HG03565 (cell line): Measurements from ENCODE around the gene TPBGL.

Source experiments
- ATAC-seq: cut with Tn5 transposase; IDR thresholded peaks from one replicate; pipeline ENCODE4 v1.9.1; 2021; ENCODE audit warnings: mild to moderate bottlenecking, moderate library complexity; ENCODE audit not compliant: unreplicated experiment

Gene TPBGL

DNA sequence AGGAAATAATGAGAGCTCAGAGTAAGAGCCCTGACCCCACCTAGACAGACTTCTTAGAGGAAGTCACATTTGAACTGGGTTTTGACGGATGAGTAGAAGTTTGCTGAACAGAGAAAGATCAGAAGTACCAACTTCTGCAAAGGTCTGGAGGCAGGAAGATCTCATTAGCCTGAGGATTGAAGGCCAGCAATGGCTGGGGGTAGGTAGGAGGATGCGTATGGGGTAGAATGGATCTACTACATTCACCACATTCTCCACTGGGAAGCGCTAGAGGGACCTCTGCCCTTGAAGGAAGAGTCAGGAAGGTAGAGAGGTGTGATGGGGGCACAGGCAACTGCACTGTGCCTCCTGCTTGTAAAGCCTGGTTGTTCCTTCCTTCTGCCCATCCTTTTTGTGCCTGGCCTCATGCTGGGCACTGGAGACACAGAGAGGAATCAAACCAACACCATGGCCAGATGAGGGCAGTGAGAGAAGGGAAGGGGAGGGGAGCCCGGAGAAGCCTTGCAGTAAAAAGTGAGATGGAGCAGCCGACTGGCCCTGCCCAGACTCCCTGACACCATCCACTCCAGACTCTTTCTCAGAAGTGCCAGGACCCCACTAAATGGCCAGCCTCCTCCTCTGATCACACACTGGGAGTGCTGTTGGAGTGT is 4.9 kb downstream of the TPBGL start:
- no peak for ATAC-seq

DNA sequence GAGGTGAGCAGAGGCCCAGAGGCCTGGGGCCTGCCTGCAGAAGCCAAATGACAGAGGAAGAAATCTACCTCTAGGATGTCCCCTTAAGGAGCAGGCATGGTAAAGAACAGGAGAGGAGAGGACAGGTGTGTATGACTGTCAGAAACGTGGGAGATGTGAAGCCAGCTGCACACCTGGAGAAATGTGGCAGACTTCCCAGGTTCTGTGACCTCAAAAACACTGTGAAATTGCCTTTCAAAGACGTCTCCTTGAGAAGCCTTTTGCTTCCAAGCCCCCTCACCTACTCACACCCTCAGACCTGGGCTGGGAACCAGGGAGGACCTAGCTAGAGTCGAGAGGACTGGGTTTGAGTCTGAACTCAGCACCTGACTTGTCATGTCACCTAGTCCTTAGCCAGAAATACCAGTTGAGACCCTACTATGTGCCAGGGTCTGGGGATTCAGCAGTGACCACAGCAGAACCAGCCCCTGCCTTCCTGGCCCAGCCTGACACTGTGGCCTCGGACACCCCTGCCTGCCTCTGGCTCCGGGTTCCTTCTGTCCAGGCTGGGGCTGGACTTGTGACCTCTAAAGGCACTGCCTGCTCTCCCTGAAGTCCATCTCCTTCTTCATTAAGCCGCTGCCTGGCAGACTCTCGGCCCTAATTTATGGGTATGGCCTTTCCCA is 5.6 kb downstream of the TPBGL start:
- no peak for ATAC-seq

GRCh38 chr11:75246671-75247350 is 6.2 kb downstream of the TPBGL start:
- ATAC-seq = no peak

- no peak for ATAC-seq
These were observed 8.3 kb downstream of the TPBGL start for GRCh38 chr11:75248924-75249256.

GRCh38 chr11:75249704-75250103 is 9.1 kb downstream of the TPBGL start:
- no peak for ATAC-seq

DNA sequence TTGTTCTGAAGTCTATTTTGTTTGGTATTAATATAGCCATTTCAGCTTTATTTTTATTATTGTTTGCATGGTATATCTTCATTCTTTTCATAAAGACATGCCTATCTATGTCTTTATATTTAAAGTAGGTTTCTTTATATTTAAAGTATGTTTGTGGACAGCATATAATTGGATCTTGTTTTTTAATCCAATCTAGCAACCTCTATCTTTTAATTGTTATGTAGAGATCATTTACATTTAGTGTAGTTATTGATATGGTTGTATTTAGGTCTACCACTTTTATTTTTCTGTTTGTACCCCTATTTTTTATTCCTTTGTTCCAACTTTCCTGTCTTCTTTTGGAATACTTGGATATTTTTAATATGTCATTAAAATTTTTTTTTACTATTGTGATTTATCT is 13.8 kb downstream of the TPBGL start:
- no peak for ATAC-seq

DNA sequence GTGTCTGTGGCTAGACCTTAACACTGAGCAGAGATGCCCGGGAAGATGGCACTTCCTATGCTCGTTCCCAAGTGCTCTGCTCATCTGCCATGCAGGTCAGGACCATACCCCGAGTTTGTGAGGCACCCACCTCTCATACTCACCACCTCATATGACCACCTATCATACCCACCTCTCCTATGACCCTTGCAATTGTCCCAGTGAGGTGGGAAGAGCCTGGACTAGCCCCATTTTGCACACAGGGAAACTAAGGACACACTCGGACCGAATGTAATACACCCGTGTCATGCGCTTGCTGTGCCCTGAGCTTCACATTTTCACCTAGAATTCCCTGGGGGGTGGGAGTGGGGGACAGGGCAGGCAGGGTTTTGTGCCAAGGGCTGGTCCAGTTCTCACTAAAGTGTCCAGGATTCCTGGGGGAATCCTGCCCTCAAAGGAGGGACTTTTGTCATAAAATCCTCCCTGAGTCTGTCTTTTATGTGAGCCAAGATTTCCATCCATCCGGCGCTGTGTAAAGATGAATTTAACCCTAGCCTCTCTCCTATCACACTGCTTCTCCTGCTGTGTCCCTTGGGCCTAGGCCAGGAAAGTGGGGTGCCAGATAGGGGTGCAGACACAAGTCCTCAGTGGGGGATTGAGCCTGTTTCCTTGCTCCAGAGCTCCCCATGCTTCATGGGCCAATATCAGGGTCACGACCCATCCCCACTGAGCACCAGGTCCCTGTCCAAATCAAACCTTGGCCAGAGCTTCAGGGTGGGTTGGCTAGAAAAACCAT is 20.0 kb downstream of the TPBGL start:
- no peak for ATAC-seq

GRCh38 chr11:75261902-75262361 is 21.4 kb downstream of the TPBGL start:
- no peak for ATAC-seq

GRCh38 chr11:75262436-75262835 is 21.9 kb downstream of the TPBGL start:
- no peak for ATAC-seq

DNA sequence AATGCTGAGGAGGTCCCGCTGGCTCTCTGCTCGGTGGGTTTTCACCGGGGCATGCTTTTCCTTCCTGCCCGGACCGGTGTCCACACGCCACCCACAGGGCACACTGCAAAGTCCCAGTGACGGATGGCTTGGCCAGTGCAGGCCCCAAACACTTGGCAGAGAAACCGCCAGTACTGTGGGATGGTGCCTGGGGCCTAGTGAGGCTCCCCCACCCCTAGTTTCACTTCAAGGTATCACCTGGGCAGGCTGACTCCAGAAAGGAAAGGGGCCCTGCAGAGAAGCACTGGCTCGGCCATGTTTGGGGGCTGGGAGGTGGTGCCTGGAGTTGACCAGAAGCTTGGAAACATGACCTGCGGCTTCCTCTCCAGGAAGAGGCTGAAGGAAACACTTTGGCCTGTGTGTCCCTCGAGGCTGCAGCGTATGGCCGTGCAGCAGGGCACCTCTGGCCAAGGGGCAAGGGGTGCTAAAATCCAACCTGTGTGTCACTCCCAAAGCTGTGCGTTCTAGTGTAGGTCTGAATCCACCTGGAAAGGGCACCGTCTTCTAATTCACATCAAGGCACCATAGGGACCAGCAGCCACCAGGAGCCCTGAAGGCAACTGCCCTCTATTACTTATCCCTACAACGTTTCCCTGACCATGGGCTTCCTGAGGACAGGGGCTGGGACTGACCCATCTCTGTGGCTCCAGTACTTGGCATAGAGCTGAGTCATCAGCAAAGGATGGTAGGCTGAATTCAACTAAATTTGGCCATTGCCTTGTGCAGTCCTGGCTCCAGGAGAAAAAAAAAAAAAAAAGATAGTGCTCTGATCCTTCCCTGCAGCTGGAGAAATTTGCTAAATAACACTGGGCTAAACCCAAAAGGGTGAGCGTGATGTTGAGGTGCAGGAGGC is 22.6 kb downstream of the TPBGL start:
- no peak for ATAC-seq

GRCh38 chr11:75263944-75264349 is 23.4 kb downstream of the TPBGL start:
- ATAC-seq = no peak

GRCh38 chr11:75264356-75264755 is 23.8 kb downstream of the TPBGL start:
- no peak for ATAC-seq

DNA sequence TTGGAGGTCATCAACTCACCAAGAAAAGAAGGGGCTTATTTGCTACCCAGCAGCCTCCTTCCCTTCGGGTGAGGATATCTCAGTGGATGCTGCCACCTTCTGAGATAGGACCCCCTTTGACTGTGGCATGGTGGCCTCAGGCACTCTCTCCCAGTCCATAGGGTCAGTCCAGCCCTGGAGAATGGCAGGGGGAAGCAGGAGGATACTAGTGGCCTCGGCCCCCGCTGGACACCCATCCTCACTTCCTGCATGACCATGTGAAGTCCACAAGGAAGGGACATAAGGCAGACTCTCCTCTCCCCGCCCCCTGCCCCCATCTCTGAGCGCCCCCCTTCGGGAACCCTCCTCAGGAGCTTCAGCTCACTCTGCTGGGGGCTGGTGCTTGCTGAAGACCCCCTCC is 24.4 kb downstream of the TPBGL start:
- no peak for ATAC-seq

DNA sequence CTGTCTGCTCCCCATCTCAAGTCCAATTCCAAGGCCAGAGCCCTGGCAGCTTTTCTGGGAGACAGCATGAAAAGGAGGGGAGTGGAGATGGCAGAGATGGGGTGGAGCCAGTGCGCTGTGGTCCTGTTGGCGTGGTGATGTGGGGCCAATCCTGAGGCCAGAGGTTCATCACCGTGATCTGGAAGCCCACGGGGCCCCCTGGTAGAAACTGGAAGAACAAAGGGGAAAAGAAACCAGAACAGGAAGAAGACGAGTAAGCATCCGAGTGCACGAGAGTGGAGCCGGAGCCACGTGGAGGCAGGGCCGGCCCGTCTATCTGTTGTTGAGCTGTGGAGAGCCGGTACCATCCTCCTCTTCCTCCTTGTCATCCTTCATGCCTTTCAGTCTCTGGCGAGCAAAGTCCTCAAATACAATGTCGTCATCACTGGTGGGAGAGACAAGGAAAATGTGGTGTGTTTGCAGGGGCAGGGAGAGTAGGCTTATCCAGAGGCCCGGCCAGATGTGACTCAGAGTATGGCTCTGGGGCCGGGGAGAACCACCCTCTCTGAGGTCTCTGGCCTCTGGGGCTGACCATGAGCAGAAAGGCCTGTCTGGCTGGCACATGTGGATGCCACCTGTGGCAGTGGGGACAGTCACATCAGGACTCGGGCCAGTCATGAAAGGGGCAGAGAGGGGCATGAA is 25.4 kb downstream of the TPBGL start:
- ATAC-seq = no peak

DNA sequence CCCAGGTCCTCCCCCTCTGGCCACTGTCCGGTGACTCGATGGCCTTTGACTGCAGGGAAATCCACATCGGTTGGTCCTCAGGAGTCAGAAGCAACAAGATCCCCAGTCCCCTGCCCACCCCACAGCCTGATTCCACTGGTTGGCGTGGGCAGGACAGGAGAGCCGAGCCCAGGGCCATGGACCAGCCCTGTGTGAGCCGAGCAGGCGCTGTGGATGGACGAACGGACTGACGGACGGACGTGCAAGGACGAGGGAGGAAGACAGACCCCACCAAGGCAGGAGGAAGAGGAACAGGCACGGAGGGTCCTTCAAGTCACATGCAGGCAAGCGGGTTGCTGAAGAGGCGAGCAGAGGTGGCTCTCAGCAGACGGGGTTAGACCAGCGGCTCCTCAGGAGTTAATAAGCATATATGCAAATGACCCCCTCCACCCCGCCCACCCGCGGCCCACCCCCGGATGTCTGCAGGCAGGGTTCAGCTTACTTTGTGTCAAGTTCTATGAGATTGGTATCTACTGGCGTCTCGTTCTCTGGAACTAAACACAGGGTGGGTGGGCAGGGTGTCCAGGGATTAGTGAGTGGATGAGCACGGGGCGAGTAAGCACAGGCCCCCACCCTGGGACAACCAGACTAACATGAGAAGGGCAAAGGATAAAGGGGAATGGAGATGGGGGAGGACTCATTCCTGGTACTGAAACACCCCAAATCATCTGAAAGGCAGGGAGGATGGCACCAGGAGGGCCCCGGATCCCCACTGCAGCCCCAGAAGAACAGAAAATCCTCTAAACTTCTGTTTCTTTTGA is 26.8 kb downstream of the TPBGL start:
- no peak for ATAC-seq

- ATAC-seq = no peak
These were observed 28.2 kb downstream of the TPBGL start for GRCh38 chr11:75268626-75269366.

GRCh38 chr11:75269367-75269660 is 28.7 kb downstream of the TPBGL start:
- no peak for ATAC-seq

DNA sequence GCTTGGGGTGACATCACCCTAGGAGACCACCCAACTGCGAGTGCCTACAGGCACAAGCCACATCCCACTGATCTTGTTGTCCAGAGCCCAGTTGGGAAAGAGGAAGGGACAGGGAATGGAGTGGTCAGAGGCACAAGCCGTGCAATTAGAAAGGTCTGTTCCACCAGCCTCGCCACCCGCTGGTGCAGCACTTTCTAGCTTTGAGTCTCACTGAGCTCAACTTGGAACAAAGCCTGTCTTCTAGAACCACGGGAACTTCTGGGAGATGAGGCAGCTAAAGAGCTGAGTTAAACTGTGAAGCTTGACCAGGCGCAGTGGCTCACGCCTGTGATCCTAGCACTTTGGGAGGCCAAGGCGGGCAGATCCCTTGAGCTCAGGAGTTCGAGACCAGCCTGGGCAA is 29.3 kb downstream of the TPBGL start:
- ATAC-seq = no peak
